Measurements from ENCODE around the gene ATP2C2.

The ATP2C2 gene

DNA sequence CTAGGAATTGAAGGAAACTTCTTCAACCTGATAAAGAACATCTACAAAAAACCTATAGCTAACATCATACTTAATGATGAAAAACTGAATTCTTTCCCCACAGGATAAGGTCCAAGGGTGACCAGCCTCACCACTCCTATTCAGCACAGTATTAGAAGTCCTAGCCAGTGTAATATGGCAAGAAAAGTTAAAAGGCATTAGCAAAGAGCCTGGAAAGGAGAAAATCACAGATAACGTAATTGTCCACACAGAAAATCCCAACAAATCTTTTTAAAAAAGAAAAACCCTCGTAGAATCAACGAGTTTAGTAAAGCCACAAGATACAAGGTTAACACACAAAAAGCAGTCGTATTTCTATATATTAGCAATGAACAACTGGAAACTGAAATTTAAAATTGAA lies 98.4 kb downstream of the ATP2C2 start:
- in situ Hi-C loops (cut with MboI; ENCODE audit: low sequenced_read_pairs): no loop called here

DNA sequence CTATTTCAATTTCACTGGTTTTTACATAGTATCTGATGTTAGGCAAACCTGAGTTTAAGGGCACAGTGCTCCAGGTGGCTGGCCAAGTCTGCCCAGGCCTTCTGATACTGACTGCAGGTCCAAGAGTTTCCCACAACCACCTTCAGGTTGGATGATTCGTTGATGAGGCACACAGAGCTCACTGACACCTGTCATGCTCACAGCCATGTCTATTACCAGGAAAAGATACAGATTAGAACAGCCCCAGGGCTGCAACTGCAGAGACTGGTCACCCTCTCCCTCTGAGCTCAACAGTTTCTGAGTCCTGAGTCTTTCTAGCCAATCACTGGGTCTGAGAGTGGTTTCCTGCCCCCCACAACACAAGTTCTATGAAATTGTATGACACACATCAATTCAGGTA lies 98.9 kb downstream of the ATP2C2 start:
- in situ Hi-C loops (cut with MboI; ENCODE audit: low sequenced_read_pairs): no loop called here

- in situ Hi-C loops (cut with MboI; ENCODE audit: low sequenced_read_pairs): no loop called here
Measured at GRCh38 chr16:84467709-84468108, 99.4 kb downstream of the ATP2C2 start.

DNA sequence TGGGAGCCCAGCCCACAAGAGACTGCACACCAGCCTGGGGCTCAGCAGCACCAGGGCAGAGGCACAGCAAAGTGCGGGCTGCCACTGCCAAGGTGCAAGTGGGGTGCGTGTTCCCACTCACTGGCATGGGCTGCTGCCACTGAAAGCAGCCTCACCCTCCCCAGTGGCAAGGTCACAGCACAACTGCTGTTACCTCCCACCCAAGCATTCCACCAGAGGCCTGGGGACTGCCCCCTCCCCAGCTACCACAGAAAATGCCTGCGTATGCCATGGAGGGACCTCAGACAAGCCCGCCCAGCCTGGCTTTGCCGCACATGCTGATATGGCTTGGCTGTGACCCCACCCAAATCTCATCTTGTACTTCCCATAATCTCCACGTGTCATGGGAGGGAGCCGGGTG lies 103.0 kb downstream of the ATP2C2 start:
- in situ Hi-C loops (cut with MboI; ENCODE audit: low sequenced_read_pairs): no loop called here

- in situ Hi-C loops (cut with MboI; ENCODE audit: low sequenced_read_pairs): no loop called here
Measured at GRCh38 chr16:84471966-84472365, 103.6 kb downstream of the ATP2C2 start.

- in situ Hi-C loops (cut with MboI; ENCODE audit: low sequenced_read_pairs): no loop called here
Measured at GRCh38 chr16:84475643-84476240, 107.4 kb downstream of the ATP2C2 start.

- in situ Hi-C loops (cut with MboI; ENCODE audit: low sequenced_read_pairs): no loop called here
Measured at GRCh38 chr16:84476401-84476800, 108.1 kb downstream of the ATP2C2 start.

- in situ Hi-C loops (cut with MboI; ENCODE audit: low sequenced_read_pairs): no loop called here
Measured at GRCh38 chr16:84477661-84478060, 109.3 kb downstream of the ATP2C2 start.

GRCh38 chr16:84478172-84478947 lies 110.0 kb downstream of the ATP2C2 start:
- in situ Hi-C loops (cut with MboI; ENCODE audit: low sequenced_read_pairs): no loop called here

DNA sequence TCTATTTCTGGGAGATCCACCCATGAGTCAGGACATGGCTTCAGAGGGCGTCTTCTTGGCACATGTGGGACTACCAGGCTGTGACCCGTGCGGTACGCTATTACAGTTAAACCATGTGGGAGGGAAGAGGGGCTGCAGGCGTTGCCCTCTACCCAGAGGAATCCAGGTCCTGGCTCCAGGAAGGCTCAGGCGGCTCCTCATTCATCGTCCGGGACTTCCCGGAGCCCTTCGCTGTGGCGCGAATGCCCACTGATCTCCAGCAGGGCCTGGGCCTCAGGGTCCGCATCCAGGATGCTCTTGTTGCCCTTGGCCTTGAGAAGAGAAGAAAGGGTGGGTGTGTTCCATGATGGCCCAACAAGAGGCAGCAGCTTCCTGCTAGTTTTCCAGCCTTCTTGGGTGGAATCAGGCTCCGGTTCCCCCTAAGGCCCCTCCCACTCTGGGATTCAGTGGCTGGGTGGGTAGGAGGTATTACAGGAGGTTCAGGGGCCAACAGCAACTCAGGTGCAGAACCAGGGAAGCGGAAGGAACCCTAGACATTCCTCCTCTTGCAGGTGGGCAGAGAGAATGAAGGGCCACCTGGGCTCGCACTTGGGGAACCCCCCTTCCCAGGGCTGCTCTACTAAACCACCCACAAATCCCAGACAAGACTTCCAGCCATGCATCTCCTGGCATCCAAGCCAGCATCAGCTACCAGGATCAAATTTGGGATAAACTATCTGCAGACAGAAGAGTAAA lies 111.5 kb downstream of the ATP2C2 start:
- in situ Hi-C loops (cut with MboI; ENCODE audit: low sequenced_read_pairs): no loop called here

- in situ Hi-C loops (cut with MboI; ENCODE audit: low sequenced_read_pairs): no loop called here
Measured at GRCh38 chr16:84481051-84481735, 112.9 kb downstream of the ATP2C2 start.

- in situ Hi-C loops (cut with MboI; ENCODE audit: low sequenced_read_pairs): no loop called here
Measured at GRCh38 chr16:84482001-84482891, 113.9 kb downstream of the ATP2C2 start.

DNA sequence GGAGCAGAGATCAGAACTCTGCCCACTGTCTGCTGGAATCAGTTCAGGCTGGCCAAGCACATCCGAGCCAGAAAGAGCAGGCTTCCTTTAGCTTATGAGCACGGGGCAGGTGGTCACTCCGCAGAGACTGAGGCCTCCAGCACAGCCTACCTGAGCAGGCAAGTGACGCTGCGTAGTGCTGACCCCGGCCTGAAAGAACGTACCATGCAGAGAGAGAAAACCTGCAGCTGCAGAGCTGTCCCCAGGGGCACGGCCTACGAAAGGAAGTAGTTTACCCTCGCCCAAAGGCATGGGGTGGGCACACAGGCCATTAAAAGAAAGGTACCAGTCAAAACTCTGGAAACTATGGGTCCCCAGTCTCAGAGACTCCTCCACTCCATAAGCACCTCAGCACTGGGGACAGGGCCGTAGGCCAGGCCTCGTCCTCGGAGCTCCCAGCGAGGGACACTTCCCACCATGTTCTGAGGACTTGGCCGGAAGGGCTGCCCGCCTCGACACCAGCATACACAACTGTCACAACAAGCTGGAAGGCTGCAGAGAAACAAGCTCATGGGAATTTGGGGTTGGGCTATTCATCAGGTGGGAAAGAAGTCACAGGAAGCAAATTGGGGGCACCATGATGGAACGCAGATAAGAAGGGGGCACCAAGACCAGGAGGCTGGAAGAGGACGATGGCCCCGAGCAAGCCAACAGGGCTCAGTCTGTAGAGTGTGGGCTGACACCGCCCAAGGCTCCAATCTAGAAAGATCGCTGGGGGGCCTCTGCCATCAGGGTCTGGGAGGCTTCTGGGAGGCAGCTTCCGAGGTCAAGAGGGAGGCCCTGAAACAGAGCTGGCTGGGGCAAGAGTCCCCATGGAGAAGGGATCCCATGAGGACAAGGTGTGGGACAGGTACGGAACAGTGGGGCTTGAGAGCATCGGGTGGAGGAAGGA lies 114.9 kb downstream of the ATP2C2 start:
- in situ Hi-C loops (cut with MboI; ENCODE audit: low sequenced_read_pairs): no loop called here

GRCh38 chr16:84483882-84484565 lies 115.7 kb downstream of the ATP2C2 start:
- in situ Hi-C loops (cut with MboI; ENCODE audit: low sequenced_read_pairs): no loop called here

DNA sequence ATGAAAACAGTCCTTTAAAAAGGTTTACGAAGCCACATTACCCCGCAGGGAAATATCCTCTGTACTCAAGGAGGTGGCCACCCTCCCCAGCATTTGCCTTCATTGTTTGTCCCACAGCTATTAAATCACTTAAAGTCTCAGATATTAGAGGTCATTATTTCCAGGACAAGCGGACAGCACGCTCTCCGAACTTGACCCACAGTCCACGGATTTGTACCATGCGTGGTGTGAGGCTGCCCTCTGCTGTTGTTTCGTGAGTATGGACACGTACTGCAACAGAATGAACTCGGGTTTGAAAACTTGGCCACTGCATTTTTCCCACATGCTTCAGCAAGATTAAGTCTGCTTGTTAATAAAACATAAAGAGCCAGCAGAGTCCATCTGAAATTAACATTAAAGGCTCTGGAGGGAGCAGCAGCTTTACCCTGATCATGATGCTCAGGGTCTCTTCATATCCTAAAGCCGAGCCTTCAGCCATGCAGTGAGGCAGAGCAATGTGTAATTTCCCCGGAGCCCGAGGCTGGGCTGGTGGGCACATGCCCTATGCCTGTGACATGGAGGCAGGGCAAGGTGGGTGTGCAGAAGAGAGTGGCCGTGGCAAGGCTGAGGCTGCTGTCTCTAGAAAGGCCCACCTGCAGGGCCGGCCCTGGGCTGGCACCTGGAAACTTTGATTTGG lies 116.4 kb downstream of the ATP2C2 start:
- in situ Hi-C loops (cut with MboI; ENCODE audit: low sequenced_read_pairs): no loop called here

GRCh38 chr16:84485255-84486010 lies 117.1 kb downstream of the ATP2C2 start:
- in situ Hi-C loops (cut with MboI; ENCODE audit: low sequenced_read_pairs): no loop called here

- in situ Hi-C loops (cut with MboI; ENCODE audit: low sequenced_read_pairs): no loop called here
Measured at GRCh38 chr16:84486126-84486525, 117.8 kb downstream of the ATP2C2 start.
